ENCODE measurements around the gene GADD45G.

Gene GADD45G

DNA sequence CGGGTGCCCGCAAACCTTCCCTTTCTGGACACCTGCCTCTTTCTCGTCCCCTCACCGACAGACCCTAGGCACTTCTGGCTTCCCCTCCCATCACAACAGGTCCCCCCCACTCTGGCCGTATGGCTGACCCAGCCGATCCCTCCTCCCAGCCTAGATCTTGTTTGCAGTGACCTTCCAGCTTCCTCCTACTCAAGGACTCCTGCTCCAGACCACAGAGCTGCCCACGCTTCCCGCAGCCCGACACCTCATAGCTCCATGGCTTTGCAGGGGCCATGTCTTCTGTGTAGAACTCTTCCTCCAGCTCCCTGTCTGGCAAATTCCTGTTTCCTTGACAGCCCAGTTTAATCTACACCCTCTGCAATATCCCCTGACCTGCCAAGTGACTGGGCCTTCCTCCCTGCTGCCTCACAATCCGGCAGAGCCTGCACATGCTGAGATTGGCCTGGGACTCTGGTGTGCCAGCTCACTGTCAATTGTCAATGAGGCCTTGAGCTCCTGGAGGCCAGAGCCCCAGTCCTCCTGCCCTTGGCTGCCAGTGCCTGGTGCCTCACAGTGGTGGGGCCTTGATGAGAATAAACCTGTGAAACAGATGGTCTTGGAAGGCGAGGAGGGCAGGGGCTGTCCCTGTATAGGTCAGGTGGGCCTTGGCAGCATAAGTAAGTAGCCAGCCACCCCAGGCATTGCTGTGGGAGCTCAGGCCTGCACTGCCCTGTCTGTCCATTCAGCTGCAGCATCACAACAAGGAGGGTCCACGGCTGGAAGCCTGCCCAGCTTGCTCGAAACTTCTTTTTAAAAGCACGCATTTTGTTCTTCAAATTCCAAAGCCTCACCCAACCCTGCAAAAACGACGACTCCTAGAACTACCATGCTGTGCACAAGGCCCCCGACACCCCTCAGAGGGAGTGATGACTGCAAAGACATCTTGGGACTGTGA, 50.5 kb downstream of the GADD45G start:
- no peak for DNase-seq
